MM.1S (cell line): Measurements from ENCODE around the gene MRPS24.

ENCODE experiments used
- DNase-seq: peaks from one replicate; pipeline ENCODE4 v3.0.0-alpha.2; 2015
- H2AFZ ChIP-seq: fragments of 300-600 bp; sonication (generic); 2 replicates; pipeline ENCODE4 v1.6.0; 2016; ENCODE audit warnings: antibody characterized with exemption, low read length
- H3F3A ChIP-seq: fragments of 300-600 bp; sonication (generic); 2 replicates; pipeline ENCODE4 v1.6.1; 2016; ENCODE audit warnings: mild to moderate bottlenecking, antibody characterized with exemption, low read length, moderate library complexity, mixed read lengths; ENCODE audit not compliant: insufficient read depth
- H3K27ac ChIP-seq: fragments of 300-600 bp; sonication (generic); 2 replicates; pipeline ENCODE4 v1.5.1; 2016; ENCODE audit warnings: mild to moderate bottlenecking, low read length
- H3K27me3 ChIP-seq: fragments of 300-600 bp; sonication (generic); replicated peaks from 2 replicates; pipeline ENCODE4 v1.6.0; 2016; ENCODE audit warnings: low read length; ENCODE audit not compliant: insufficient read depth
- H3K36me3 ChIP-seq: fragments of 300-600 bp; sonication (generic); replicated peaks from 2 replicates; pipeline ENCODE4 v1.6.1; 2016; ENCODE audit warnings: mild to moderate bottlenecking, low read length, mixed read lengths; ENCODE audit not compliant: insufficient read depth
- H3K4me1 ChIP-seq: fragments of 300-600 bp; sonication (generic); 2 replicates; pipeline ENCODE4 v1.6.1; 2016; ENCODE audit warnings: low read length, mixed read lengths
- H3K4me2 ChIP-seq: fragments of 300-600 bp; sonication (generic); 2 replicates; pipeline ENCODE4 v1.6.0; 2016; ENCODE audit warnings: low read depth, low read length
- H3K4me3 ChIP-seq: fragments of 300-600 bp; sonication (generic); 2 replicates; pipeline ENCODE4 v1.5.1; 2016; ENCODE audit warnings: low read length, mixed read lengths
- H3K79me2 ChIP-seq: fragments of 300-600 bp; sonication (generic); 2 replicates; pipeline ENCODE4 v1.6.1; 2016; ENCODE audit warnings: mixed run types, low read length, mixed read lengths
- H3K9ac ChIP-seq: fragments of 300-600 bp; sonication (generic); 2 replicates; pipeline ENCODE4 v1.6.1; 2016; ENCODE audit warnings: low read length, mixed read lengths
- H3K9me2 ChIP-seq: fragments of 300-600 bp; sonication (generic); replicated peaks from 2 replicates; pipeline ENCODE4 v1.6.1; 2016; ENCODE audit warnings: mild to moderate bottlenecking, low read length, mixed read lengths; ENCODE audit not compliant: insufficient read depth
- H3K9me3 ChIP-seq: fragments of 300-600 bp; sonication (generic); replicated peaks from 2 replicates; pipeline ENCODE4 v1.6.1; 2016; ENCODE audit warnings: mild to moderate bottlenecking, low read length, mixed read lengths; ENCODE audit not compliant: insufficient read depth
- H4K20me1 ChIP-seq: fragments of 300-600 bp; sonication (generic); 2 replicates; pipeline ENCODE4 v1.6.1; 2016; ENCODE audit warnings: mild to moderate bottlenecking, low read length, moderate library complexity, mixed read lengths; ENCODE audit not compliant: insufficient read depth
- CTCF ChIP-seq: fragments of 300-600 bp; sonication (generic); IDR thresholded peaks from 2 replicates; pipeline ENCODE4 v1.5.1; 2016; ENCODE audit warnings: antibody characterized with exemption, low read length, mixed read lengths
- EZH2 ChIP-seq: fragments of 300-600 bp; sonication (generic); optimal IDR thresholded peaks from 2 replicates; pipeline ENCODE3; 2017; ENCODE audit warnings: low read depth, mild to moderate bottlenecking, antibody characterized with exemption, low read length, mixed read lengths
- EZH2phosphoT487 ChIP-seq: fragments of 300-600 bp; sonication (generic); IDR thresholded peaks from 2 replicates; pipeline ENCODE4 v1.6.1; 2018; ENCODE audit warnings: antibody characterized with exemption, low read length

Gene MRPS24

DNA sequence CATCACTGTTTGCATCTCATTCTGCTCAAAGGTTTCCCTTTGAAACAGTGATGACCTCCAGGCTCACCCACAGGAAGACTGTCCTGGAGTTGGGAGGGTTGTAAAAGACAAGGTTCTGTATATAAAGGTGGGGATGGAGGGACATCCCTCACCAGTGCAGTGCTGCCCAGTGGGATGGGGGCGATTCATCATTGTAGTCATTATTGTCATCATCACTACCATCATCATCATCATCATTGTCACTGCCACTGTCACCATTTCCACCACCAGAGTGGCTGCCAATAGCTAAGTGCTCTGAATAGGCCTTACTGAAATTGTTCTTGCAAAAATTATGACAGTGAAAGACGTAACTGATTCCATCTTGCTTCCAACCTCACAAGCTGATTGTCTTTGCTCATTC is 24.7 kb downstream of the MRPS24 start:
- H3K9ac ChIP-seq = no peak overlapping the region
- H3K4me1 ChIP-seq = peaks cover 2% of the 10 kb centered on the region
- H3K9me3 ChIP-seq = no peaks in the 10 kb centered on the region
- no peak for TF ChIP-seq EZH2phosphoT487
- no peak for TF ChIP-seq EZH2
- no peak for TF ChIP-seq CTCF
- H3K27me3 ChIP-seq = no peaks in the 10 kb centered on the region
- no peak overlapping the region for H3K4me2 ChIP-seq
- no peak overlapping the region for H3K27ac ChIP-seq
- H4K20me1 ChIP-seq = no peaks in the 10 kb centered on the region
- H3K4me3 ChIP-seq = no peak overlapping the region
- no peaks in the 10 kb centered on the region for H3K9me2 ChIP-seq
- H3K79me2 ChIP-seq = no peaks in the 10 kb centered on the region
- H3F3A ChIP-seq = peaks cover 2% of the 10 kb centered on the region
- no peaks in the 10 kb centered on the region for H3K36me3 ChIP-seq
- H2AFZ ChIP-seq = no peak overlapping the region
- no peak for DNase-seq

GRCh38 chr7:43844257-43844656 is 25.1 kb downstream of the MRPS24 start:
- Histone ChIP-seq H3K4me2 (no peak overlapping the region), H3K9me3 (no peaks in the 10 kb centered on the region), H2AFZ (no peak overlapping the region), H3K27me3 (no peaks in the 10 kb centered on the region), H3K27ac (no peak overlapping the region), H3K79me2 (no peaks in the 10 kb centered on the region), H3K4me1 (no peaks in the 10 kb centered on the region), H3K9ac (no peak overlapping the region), H4K20me1 (no peaks in the 10 kb centered on the region), H3K9me2 (no peaks in the 10 kb centered on the region), H3F3A (no peaks in the 10 kb centered on the region), H3K36me3 (no peaks in the 10 kb centered on the region), H3K4me3 (no peak overlapping the region)
- no peak for DNase-seq
- TF ChIP-seq CTCF (no peak), EZH2phosphoT487 (no peak), EZH2 (no peak)

- DNase-seq = no peak
- no peaks in the 10 kb centered on the region for H3F3A ChIP-seq
- TF ChIP-seq EZH2 = no peak
- no peak for TF ChIP-seq EZH2phosphoT487
- TF ChIP-seq CTCF = no peak
- no peaks in the 10 kb centered on the region for H3K4me1 ChIP-seq
- no peak overlapping the region for H3K4me2 ChIP-seq
- no peaks in the 10 kb centered on the region for H3K27me3 ChIP-seq
- no peak overlapping the region for H3K27ac ChIP-seq
- no peaks in the 10 kb centered on the region for H3K36me3 ChIP-seq
- no peak overlapping the region for H3K9ac ChIP-seq
- no peak overlapping the region for H2AFZ ChIP-seq
- no peaks in the 10 kb centered on the region for H3K9me2 ChIP-seq
- H3K4me3 ChIP-seq = no peak overlapping the region
- H3K9me3 ChIP-seq = no peaks in the 10 kb centered on the region
- H4K20me1 ChIP-seq = no peaks in the 10 kb centered on the region
- H3K79me2 ChIP-seq = no peaks in the 10 kb centered on the region
Observed at GRCh38 chr7:43843296-43843695, 26.0 kb downstream of the MRPS24 start.
